CD1c-positive myeloid dendritic cell (primary cell): ENCODE measurements around the gene WBP2.
"Not testable (repeated sequence)": the region's sequence is repeated elsewhere in the genome, so short reads cannot be mapped to it uniquely, and the experiment has no call there.

Experiments used
- DNase-seq: peaks from one replicate; pipeline ENCODE4 v3.0.0-alpha.2; 2016; ENCODE audit errors: extremely low spot score

The WBP2 gene

GRCh38 chr17:75865404-75866188, 10.5 kb upstream of the WBP2 start:
- DNase-seq, result not testable (repeated sequence)

- DNase-seq, result not testable (repeated sequence)
Measured at GRCh38 chr17:75864887-75865286, 9.8 kb upstream of the WBP2 start.

- DNase-seq, result peak; percentile 57
Measured at GRCh38 chr17:75864448-75864871, 9.3 kb upstream of the WBP2 start.

GRCh38 chr17:75861927-75862317, 6.8 kb upstream of the WBP2 start:
- DNase-seq, result no peak

GRCh38 chr17:75859358-75859757, 4.2 kb upstream of the WBP2 start:
- DNase-seq, result not testable (repeated sequence)

- DNase-seq, result peak; percentile 23
Measured at GRCh38 chr17:75856062-75856756, 1.1 kb upstream of the WBP2 start.

GRCh38 chr17:75854881-75855309, 240 bp downstream of the WBP2 start:
- DNase-seq, result no peak

- peak; percentile 30 for DNase-seq
Measured at GRCh38 chr17:75854101-75854748, 910 bp downstream of the WBP2 start.

GRCh38 chr17:75853433-75853832, 1.7 kb downstream of the WBP2 start:
- no peak for DNase-seq

- DNase-seq, result not testable (repeated sequence)
Measured at GRCh38 chr17:75851693-75851991, 3.5 kb downstream of the WBP2 start.

- DNase-seq, result no peak
Measured at GRCh38 chr17:75850928-75851692, 4.0 kb downstream of the WBP2 start.

- no peak for DNase-seq
Measured at GRCh38 chr17:75849724-75850123, 5.4 kb downstream of the WBP2 start.

GRCh38 chr17:75849279-75849646, 5.9 kb downstream of the WBP2 start:
- DNase-seq, result no peak

- DNase-seq, result peak; percentile 65
Measured at GRCh38 chr17:75848523-75849278, 6.4 kb downstream of the WBP2 start.

- no peak for DNase-seq
Measured at GRCh38 chr17:75847614-75848522, 7.3 kb downstream of the WBP2 start.

- no peak for DNase-seq
Measured at GRCh38 chr17:75846692-75847613, 8.2 kb downstream of the WBP2 start.

- peak; percentile 24 for DNase-seq
Measured at GRCh38 chr17:75845933-75846691, 9.0 kb downstream of the WBP2 start.

GRCh38 chr17:75845058-75845711, 9.9 kb downstream of the WBP2 start:
- DNase-seq, result peak; percentile 85
